Measurements from ENCODE around the gene SCRT2. TPM values are rescaled to one million over a fixed set of nuclear protein-coding genes. Genes with fewer than 3 reads are reported as not detected.

The SCRT2 gene
- total RNA-seq, 1 donor from 2014 or later, result not detected

DNA sequence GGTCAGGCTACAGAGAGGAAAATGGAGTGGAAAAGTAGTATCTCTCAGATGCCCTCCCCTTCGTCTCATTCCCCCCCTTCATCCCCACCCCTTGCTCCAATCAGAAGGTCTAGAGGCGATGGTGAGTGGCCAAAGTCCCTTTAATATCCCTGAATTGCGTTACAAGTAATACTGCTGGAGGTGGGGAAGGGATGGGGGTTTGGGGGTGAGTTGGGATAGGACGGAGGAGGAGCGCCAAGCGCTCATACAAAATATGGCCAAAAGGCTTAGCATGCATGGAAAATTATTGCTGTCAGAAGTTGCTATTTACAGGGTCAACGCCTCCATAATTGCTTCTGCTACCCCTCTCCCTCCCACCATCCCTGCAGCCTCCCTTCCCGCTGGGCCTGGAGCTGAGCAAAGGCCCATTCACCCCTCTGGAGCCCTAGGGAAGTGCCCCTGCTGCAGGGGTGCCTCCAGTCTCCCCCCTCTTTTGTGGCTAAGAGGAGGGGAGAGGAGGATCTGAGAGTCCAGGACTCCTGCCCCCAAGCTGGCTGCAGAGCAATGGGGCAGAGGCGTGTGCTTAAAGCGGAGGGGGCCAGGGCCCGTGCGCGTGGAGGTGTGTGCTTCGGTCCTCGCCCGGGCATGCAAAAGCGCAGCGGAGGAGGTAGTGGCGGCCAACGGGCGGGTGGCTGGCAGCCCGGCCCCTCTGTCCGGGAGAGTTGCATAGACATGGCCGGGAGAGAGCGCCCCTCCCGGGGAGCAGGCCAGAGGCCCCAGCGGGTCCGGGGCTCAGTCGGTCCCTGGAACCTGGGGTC lies 13.9 kb downstream of the SCRT2 start:
- Mint-ChIP-seq H3K4me1 (peaks cover 12% of the 10 kb centered on the region), H3K36me3 (no peaks in the 10 kb centered on the region), H3K27ac (no peak overlapping the region), H3K27me3 (ENCODE audit: insufficient read depth, low read depth) (peaks cover 24% of the 10 kb centered on the region), H3K4me3 (peak overlapping the region; percentile 50), H3K9me3 (no peaks in the 10 kb centered on the region)
- no peaks in the 10 kb centered on the region for H3K9me3 ChIP-seq (ENCODE audit: low read depth)
- H3K9ac ChIP-seq, result no peak overlapping the region
- TF ChIP-seq, protein P1, sequence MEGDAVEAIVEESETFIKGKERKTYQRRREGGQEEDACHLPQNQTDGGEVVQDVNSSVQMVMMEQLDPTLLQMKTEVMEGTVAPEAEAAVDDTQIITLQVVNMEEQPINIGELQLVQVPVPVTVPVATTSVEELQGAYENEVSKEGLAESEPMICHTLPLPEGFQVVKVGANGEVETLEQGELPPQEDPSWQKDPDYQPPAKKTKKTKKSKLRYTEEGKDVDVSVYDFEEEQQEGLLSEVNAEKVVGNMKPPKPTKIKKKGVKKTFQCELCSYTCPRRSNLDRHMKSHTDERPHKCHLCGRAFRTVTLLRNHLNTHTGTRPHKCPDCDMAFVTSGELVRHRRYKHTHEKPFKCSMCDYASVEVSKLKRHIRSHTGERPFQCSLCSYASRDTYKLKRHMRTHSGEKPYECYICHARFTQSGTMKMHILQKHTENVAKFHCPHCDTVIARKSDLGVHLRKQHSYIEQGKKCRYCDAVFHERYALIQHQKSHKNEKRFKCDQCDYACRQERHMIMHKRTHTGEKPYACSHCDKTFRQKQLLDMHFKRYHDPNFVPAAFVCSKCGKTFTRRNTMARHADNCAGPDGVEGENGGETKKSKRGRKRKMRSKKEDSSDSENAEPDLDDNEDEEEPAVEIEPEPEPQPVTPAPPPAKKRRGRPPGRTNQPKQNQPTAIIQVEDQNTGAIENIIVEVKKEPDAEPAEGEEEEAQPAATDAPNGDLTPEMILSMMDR (IDR thresholded peaks at IDR 0.05), result peak; percentile 16
- TF ChIP-seq EZH2 (IDR thresholded peaks at IDR 0.05), result no peak
- H3F3A ChIP-seq (ENCODE audit: low read depth), result no peaks in the 10 kb centered on the region
- H3K79me2 ChIP-seq (ENCODE audit: low read depth), result no peaks in the 10 kb centered on the region
- peaks cover 28% of the 10 kb centered on the region for H3K4me1 ChIP-seq
- H3K36me3 ChIP-seq, result no peaks in the 10 kb centered on the region
- peaks cover 5% of the 10 kb centered on the region for H4K20me1 ChIP-seq (ENCODE audit: low read depth)
- no peak overlapping the region for H3K27ac ChIP-seq
- peak; percentile 49 for DNase-seq (ENCODE audit: low spot score)
- peak overlapping the region; percentile 73 for H2AFZ ChIP-seq (replicated peaks)
- peak overlapping the region; percentile 66 for H3K4me2 ChIP-seq
- peaks cover 52% of the 10 kb centered on the region for H3K27me3 ChIP-seq
- peak overlapping the region; percentile 4 for H3K4me3 ChIP-seq

DNA sequence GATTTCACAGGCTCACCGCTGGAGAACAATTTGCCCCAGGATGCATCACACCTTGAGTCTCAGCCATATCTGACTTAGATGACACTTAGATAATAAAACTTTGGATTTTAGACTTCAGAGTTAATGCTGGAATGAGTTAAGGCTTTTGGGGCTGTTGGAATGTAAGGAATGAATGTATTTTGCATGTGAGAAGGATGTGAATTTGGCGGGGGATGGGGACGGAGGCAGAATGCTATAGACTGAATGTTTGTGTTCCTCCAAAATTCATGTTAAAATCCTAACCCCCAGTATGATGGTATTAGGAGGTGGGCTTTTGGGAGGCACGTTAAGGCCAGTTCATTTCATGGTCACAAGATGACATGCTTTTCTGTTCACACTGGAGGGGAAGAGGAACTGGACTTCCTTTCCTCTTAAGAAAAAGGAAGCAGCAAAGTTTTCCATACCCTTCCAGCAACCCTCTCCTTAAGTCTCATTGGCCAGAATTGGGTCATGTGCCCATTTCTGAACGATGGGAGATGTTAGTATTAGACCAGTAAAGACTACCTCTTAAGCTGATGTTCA lies 16.8 kb downstream of the SCRT2 start:
- peaks cover 12% of the 10 kb centered on the region for H3K4me1 Mint-ChIP-seq
- no peak overlapping the region for H3K27ac Mint-ChIP-seq
- no peaks in the 10 kb centered on the region for H3K9me3 Mint-ChIP-seq
- no peaks in the 10 kb centered on the region for H3K36me3 ChIP-seq
- no peaks in the 10 kb centered on the region for H3K36me3 Mint-ChIP-seq
- H3K27me3 Mint-ChIP-seq (ENCODE audit: insufficient read depth, low read depth), result peaks cover 23% of the 10 kb centered on the region
- no peak overlapping the region for H3K4me3 ChIP-seq
- no peaks in the 10 kb centered on the region for H3K9me3 ChIP-seq (ENCODE audit: low read depth)
- peaks cover 9% of the 10 kb centered on the region for H3F3A ChIP-seq (ENCODE audit: low read depth)
- no peak overlapping the region for H3K9ac ChIP-seq
- H4K20me1 ChIP-seq (ENCODE audit: low read depth), result no peaks in the 10 kb centered on the region
- H2AFZ ChIP-seq (replicated peaks), result no peak overlapping the region
- H3K4me1 ChIP-seq, result peaks cover 24% of the 10 kb centered on the region
- H3K27ac ChIP-seq, result no peak overlapping the region
- DNase-seq (ENCODE audit: low spot score), result no peak
- H3K79me2 ChIP-seq (ENCODE audit: low read depth), result no peaks in the 10 kb centered on the region
- TF ChIP-seq EZH2phosphoT487 (IDR thresholded peaks at IDR 0.05) (no peak), EZH2 (IDR thresholded peaks at IDR 0.05) (no peak)
- TF ChIP-seq, protein P1 (IDR thresholded peaks at IDR 0.05), result no peak
- H3K4me3 Mint-ChIP-seq, result no peak overlapping the region
- peaks cover 55% of the 10 kb centered on the region for H3K27me3 ChIP-seq
- H3K4me2 ChIP-seq, result no peak overlapping the region

DNA sequence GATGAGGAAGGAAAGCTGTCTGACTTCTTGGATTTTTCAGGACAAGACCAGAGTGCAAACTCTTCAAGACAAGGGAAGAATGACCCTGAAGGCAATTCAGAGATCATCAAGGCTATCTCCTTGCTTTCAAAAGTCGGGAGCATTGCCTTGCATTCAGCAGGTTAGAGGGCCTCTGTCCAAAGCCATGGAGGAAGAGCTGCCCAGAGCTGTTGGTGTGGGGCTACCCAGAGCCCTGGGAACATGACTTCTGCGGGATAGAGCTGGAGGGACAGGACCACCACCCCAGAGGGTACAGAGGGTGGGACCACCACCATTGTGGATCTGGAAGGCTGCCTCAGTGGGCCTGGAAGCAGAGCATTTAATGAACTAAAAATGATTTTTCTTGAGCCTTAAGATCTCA lies 17.4 kb downstream of the SCRT2 start:
- H3K4me3 ChIP-seq, result no peak overlapping the region
- peaks cover 24% of the 10 kb centered on the region for H3K4me1 ChIP-seq
- peaks cover 12% of the 10 kb centered on the region for H3F3A ChIP-seq (ENCODE audit: low read depth)
- no peak overlapping the region for H3K4me3 Mint-ChIP-seq
- no peak for DNase-seq (ENCODE audit: low spot score)
- TF ChIP-seq EZH2 (IDR thresholded peaks at IDR 0.05), result no peak
- TF ChIP-seq EZH2phosphoT487 (IDR thresholded peaks at IDR 0.05), result no peak
- TF ChIP-seq, protein P1 (IDR thresholded peaks at IDR 0.05), result no peak
- no peaks in the 10 kb centered on the region for H3K9me3 Mint-ChIP-seq
- no peak overlapping the region for H3K27ac ChIP-seq
- peaks cover 22% of the 10 kb centered on the region for H3K27me3 Mint-ChIP-seq (ENCODE audit: insufficient read depth, low read depth)
- no peaks in the 10 kb centered on the region for H3K79me2 ChIP-seq (ENCODE audit: low read depth)
- H3K36me3 Mint-ChIP-seq, result no peaks in the 10 kb centered on the region
- H3K27me3 ChIP-seq, result peaks cover 54% of the 10 kb centered on the region
- H4K20me1 ChIP-seq (ENCODE audit: low read depth), result no peaks in the 10 kb centered on the region
- H3K4me1 Mint-ChIP-seq, result peaks cover 14% of the 10 kb centered on the region
- H2AFZ ChIP-seq (replicated peaks), result no peak overlapping the region
- H3K9ac ChIP-seq, result no peak overlapping the region
- H3K27ac Mint-ChIP-seq, result no peak overlapping the region
- no peaks in the 10 kb centered on the region for H3K36me3 ChIP-seq
- no peak overlapping the region for H3K4me2 ChIP-seq
- no peaks in the 10 kb centered on the region for H3K9me3 ChIP-seq (ENCODE audit: low read depth)

Data from neural progenitor cell (in vitro differentiated cells).